ENCODE results near the gene KRT40. TPM values are rescaled to one million over a fixed set of nuclear protein-coding genes. Genes with fewer than 3 reads are reported as not detected.

KRT40 gene
- total RNA-seq, 1 donor from 2014 or later: not detected

- DNase-seq (ENCODE audit: extremely low spot score in 2 of 2): no peak
Observed at GRCh38 chr17:40966848-40967247, 17.3 kb downstream of the KRT40 start, which contains the start of gene KRT39. KRT39 (minus strand) TSS chr17:40966948; CDS start chr17:40966856, 92 bp downstream.

DNA sequence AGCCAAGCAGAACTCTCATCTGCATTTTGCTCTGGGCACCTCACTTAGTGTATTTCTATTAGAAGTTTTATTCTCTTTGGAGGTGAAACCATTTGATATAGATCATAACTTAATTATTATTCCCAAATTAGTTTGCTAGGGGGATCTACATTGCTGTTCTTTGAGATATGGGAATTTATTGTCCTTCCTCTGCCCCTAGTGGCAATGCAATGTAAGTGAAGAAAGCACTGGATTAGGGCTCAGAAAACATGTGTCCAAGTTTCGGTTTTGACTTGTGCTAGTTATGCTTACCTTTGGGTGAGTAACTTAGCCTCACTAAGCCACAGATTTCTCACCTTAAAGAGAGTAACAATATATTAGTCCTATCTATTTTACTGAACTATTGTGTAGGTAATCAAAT, 20.3 kb downstream of the KRT40 start:
- TF ChIP-seq, protein P1, sequence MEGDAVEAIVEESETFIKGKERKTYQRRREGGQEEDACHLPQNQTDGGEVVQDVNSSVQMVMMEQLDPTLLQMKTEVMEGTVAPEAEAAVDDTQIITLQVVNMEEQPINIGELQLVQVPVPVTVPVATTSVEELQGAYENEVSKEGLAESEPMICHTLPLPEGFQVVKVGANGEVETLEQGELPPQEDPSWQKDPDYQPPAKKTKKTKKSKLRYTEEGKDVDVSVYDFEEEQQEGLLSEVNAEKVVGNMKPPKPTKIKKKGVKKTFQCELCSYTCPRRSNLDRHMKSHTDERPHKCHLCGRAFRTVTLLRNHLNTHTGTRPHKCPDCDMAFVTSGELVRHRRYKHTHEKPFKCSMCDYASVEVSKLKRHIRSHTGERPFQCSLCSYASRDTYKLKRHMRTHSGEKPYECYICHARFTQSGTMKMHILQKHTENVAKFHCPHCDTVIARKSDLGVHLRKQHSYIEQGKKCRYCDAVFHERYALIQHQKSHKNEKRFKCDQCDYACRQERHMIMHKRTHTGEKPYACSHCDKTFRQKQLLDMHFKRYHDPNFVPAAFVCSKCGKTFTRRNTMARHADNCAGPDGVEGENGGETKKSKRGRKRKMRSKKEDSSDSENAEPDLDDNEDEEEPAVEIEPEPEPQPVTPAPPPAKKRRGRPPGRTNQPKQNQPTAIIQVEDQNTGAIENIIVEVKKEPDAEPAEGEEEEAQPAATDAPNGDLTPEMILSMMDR (IDR thresholded peaks at IDR 0.05): peak in 1 of 3 experiments; percentile 28
- TF ChIP-seq POLR2AphosphoS5 (IDR thresholded peaks at IDR 0.05; ENCODE audit: insufficient read depth in 1 of 2, low read depth in 1 of 2) (peak in 1 of 2 donors; percentile 52), POLR2A (IDR thresholded peaks at IDR 0.05) (no peak)
- intact Hi-C loops (cut with DNase I): no loop called here
- no peak for DNase-seq (ENCODE audit: extremely low spot score in 2 of 2)
- Histone ChIP-seq H3K27me3 (no peaks in the 10 kb centered on the region), H3K4me3 (no peak overlapping the region), H3K27ac (no peak overlapping the region), H3K36me3 (no peaks in the 10 kb centered on the region), H3K4me1 (peaks cover 26% of the 10 kb centered on the region), H3K9me3 (no peaks in the 10 kb centered on the region)

More at GRCh38 chr17:40966848-40967247, 17.3 kb downstream of the KRT40 start, which contains the start of gene KRT39:
- Histone ChIP-seq H3K4me1 (peaks cover 5% of the 10 kb centered on the region), H3K36me3 (no peaks in the 10 kb centered on the region), H3K4me3 (no peak within 1 kb of the TSS), H3K9me3 (no peaks in the 10 kb centered on the region), H3K27me3 (no peaks in the 10 kb centered on the region), H3K27ac (no peak within 1 kb of the TSS)
- TF ChIP-seq POLR2AphosphoS5 (IDR thresholded peaks at IDR 0.05; ENCODE audit: insufficient read depth in 1 of 2, low read depth in 1 of 2) (no peak), POLR2A (IDR thresholded peaks at IDR 0.05) (no peak)
- TF ChIP-seq, protein P1 (IDR thresholded peaks at IDR 0.05): no peak
- intact Hi-C loops (cut with DNase I): no loop called here

GRCh38 chr17:40962059-40962561, 22.0 kb downstream of the KRT40 start:
- intact Hi-C loops (cut with DNase I): no loop called here

DNA sequence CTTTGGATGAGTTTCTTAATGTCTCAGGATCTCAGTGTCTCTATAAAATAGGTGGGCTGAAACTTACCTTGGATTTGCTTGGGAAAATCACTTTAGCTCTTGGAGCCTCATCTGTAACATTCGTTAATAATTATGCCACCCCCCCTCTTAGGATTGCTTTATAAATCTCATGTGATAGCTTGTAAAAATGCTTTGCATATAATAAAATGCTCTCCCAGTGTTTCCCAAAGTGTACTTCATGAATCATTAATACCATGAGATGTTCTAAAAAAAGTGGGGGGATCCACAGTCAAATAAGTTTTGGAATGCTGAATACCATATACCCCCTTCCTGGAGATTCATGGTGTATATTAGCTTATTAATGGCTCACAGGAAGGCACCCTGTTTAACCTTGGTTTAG, 22.5 kb downstream of the KRT40 start:
- intact Hi-C loops (cut with DNase I): no loop called here
- Histone ChIP-seq H3K27me3 (no peaks in the 10 kb centered on the region), H3K9me3 (no peaks in the 10 kb centered on the region), H3K36me3 (no peaks in the 10 kb centered on the region), H3K4me3 (no peak overlapping the region), H3K4me1 (peaks cover 46% of the 10 kb centered on the region), H3K27ac (peak overlapping the region; percentile 58)
- no peak for DNase-seq (ENCODE audit: extremely low spot score in 2 of 2)
- TF ChIP-seq POLR2AphosphoS5 (IDR thresholded peaks at IDR 0.05; ENCODE audit: insufficient read depth in 1 of 2, low read depth in 1 of 2): peak in 1 of 2 donors; percentile 7
- TF ChIP-seq POLR2A (IDR thresholded peaks at IDR 0.05): no peak
- TF ChIP-seq, protein P1 (IDR thresholded peaks at IDR 0.05): no peak

More at GRCh38 chr17:40962059-40962561, 22.0 kb downstream of the KRT40 start:
- no peak for TF ChIP-seq POLR2A (IDR thresholded peaks at IDR 0.05)
- TF ChIP-seq, protein P1 (IDR thresholded peaks at IDR 0.05): no peak
- no peak for TF ChIP-seq POLR2AphosphoS5 (IDR thresholded peaks at IDR 0.05; ENCODE audit: insufficient read depth in 1 of 2, low read depth in 1 of 2)
- H3K27me3 ChIP-seq: no peaks in the 10 kb centered on the region
- no peaks in the 10 kb centered on the region for H3K36me3 ChIP-seq
- no peak overlapping the region for H3K4me3 ChIP-seq
- H3K4me1 ChIP-seq: peaks cover 41% of the 10 kb centered on the region
- DNase-seq (ENCODE audit: extremely low spot score in 2 of 2): no peak
- H3K27ac ChIP-seq: peak overlapping the region; percentile 58
- no peaks in the 10 kb centered on the region for H3K9me3 ChIP-seq

GRCh38 chr17:40960144-40960543, 24.0 kb downstream of the KRT40 start:
- no peak for DNase-seq (ENCODE audit: extremely low spot score in 2 of 2)
- Histone ChIP-seq H3K4me1 (peaks cover 53% of the 10 kb centered on the region), H3K36me3 (no peaks in the 10 kb centered on the region), H3K9me3 (no peaks in the 10 kb centered on the region), H3K4me3 (no peak overlapping the region), H3K27me3 (no peaks in the 10 kb centered on the region), H3K27ac (peak overlapping the region; percentile 65)
- TF ChIP-seq POLR2AphosphoS5 (IDR thresholded peaks at IDR 0.05; ENCODE audit: insufficient read depth in 1 of 2, low read depth in 1 of 2) (no peak), POLR2A (IDR thresholded peaks at IDR 0.05) (no peak)
- TF ChIP-seq, protein P1 (IDR thresholded peaks at IDR 0.05): no peak
- intact Hi-C loops (cut with DNase I): no loop called here
